Thyroid gland (tissue), 4 donors: ENCODE measurements around the gene SPEG. TPM values are rescaled to one million over a fixed set of nuclear protein-coding genes. Genes with fewer than 3 reads are reported as not detected.

Experiments used
- DNase-seq, 2 donors: peaks; one replicate each; pipeline ENCODE4 v3.0.0-alpha.2; 2019
- H3K27ac ChIP-seq, 3 donors: fragments of 200-600 bp; sonication (generic); 1 replicate in 2 of 3; 2 replicates in 1 of 3; pipeline ENCODE4 v1.5.1; 2016 to 2019; ENCODE audit warnings: mild to moderate bottlenecking in 1 of 3, moderate library complexity in 1 of 3
- H3K27me3 ChIP-seq: fragments of 200-600 bp; sonication (generic); one replicate; pipeline ENCODE4 v1.5.1; 2019
- H3K36me3 ChIP-seq, 2 donors: fragments of 200-600 bp; sonication (generic); one replicate each; pipeline ENCODE4 v1.5.1; 2016 to 2019
- H3K4me1 ChIP-seq, 2 donors: fragments of 200-600 bp; sonication (generic); one replicate each; pipeline ENCODE4 v1.5.1; 2017 to 2019
- H3K4me3 ChIP-seq, 3 donors: fragments of 200-600 bp; sonication (generic); replicated peaks in 1 of 3; 1 replicate in 2 of 3; 2 replicates in 1 of 3; pipeline ENCODE4 v1.5.1; 2016; ENCODE audit warnings: mild to moderate bottlenecking in 1 of 3
- H3K9me3 ChIP-seq: fragments of 200-600 bp; sonication (generic); one replicate; pipeline ENCODE4 v1.5.1; 2017
- POLR2A ChIP-seq, 2 donors: fragments of 450-650 bp; IDR thresholded peaks; one replicate each; pipeline ENCODE4 v1.6.1; 2017; ENCODE audit warnings: antibody characterized with exemption in 2 of 2, mild to moderate bottlenecking in 2 of 2, moderate library complexity in 1 of 2
- WGBS, 2 donors: methylation state at CpG; one replicate each; pipeline ENCODE4 v1.1.5; 2017; 5-methylcytosine and 5-hydroxymethylcytosine counted together
- intact Hi-C: fragments of 100-400 bp; cut with DNase I; formaldehyde crosslinking; loops from one replicate; pipeline ENCODE4 v1.15.1; 2023
- total RNA-seq, 4 donors: library from RNA; depleted of rRNA; stranded (reverse); fragments of >200 nt; gene quantifications; one replicate each; pipeline ENCODE4 v1.2.3, GENCODE V29; 2016
- TF ChIP-seq, protein P1 (sequence below), 6 experiments: fragments of 200-600 bp in 3 of 6; fragments of 450-650 bp in 3 of 6; sonication (generic) in 3 of 6; IDR thresholded peaks; one replicate each; pipeline ENCODE4 v1.5.1; 2016 to 2019; ENCODE audit warnings: antibody characterized with exemption in 6 of 6, mild to moderate bottlenecking in 2 of 6, inconsistent platforms in 1 of 6, moderate library complexity in 1 of 6

The SPEG gene
- total RNA-seq, 4 donors from 2014 or later: 1.9 to 3.5 (median 3.3) TPM

DNA sequence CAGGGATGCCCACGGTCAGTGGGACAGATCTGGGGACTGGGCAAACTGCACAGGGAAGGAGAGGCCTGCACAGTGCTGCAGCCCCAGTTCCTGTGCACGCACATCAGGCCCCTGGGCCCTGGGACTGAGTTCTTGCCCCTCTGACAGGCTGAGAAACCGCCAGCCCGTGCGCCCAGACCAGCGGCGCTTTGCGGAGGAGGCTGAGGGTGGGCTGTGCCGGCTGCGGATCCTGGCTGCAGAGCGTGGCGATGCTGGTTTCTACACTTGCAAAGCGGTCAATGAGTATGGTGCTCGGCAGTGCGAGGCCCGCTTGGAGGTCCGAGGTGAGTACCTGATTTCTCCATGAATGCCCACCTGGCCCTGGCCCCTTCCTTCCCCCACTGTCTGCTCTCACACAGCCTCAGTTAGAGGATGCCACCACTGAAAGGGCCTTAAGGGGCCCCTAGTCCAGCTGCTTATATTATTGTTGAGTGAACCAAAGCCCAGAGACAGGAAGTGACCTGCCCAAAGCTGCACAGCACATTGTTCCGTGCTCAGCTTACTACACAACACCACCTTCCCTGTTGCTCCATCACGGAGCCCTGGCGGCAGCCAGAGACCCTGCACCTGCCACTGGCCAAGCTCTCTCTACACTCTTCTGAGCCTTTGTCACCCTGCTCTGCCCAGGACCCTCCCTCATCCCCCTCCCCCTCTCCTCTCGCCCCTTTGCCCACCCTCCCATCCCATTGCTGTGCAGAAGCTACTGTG, 29.8 kb downstream of the SPEG start:
- no peak overlapping the region for H3K27ac ChIP-seq
- DNase-seq: no peak
- no peak for TF ChIP-seq POLR2A (IDR thresholded peaks at IDR 0.05)
- TF ChIP-seq, protein P1, sequence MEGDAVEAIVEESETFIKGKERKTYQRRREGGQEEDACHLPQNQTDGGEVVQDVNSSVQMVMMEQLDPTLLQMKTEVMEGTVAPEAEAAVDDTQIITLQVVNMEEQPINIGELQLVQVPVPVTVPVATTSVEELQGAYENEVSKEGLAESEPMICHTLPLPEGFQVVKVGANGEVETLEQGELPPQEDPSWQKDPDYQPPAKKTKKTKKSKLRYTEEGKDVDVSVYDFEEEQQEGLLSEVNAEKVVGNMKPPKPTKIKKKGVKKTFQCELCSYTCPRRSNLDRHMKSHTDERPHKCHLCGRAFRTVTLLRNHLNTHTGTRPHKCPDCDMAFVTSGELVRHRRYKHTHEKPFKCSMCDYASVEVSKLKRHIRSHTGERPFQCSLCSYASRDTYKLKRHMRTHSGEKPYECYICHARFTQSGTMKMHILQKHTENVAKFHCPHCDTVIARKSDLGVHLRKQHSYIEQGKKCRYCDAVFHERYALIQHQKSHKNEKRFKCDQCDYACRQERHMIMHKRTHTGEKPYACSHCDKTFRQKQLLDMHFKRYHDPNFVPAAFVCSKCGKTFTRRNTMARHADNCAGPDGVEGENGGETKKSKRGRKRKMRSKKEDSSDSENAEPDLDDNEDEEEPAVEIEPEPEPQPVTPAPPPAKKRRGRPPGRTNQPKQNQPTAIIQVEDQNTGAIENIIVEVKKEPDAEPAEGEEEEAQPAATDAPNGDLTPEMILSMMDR (IDR thresholded peaks at IDR 0.05): no peak
- intact Hi-C loops: no loop called here
- H3K9me3 ChIP-seq: no peaks in the 10 kb centered on the region
- H3K36me3 ChIP-seq: no peaks in the 10 kb centered on the region
- peaks cover 7 to 16% of the 10 kb centered on the region in 2 donors for H3K4me1 ChIP-seq
- no peaks in the 10 kb centered on the region for H3K27me3 ChIP-seq
- no peak overlapping the region for H3K4me3 ChIP-seq
- WGBS, 2 donors: 93 to 94% methylated on average over 18 to 21 of the region's 21 CpGs

- intact Hi-C loops: no loop called here
- Histone ChIP-seq H3K27me3 (no peaks in the 10 kb centered on the region), H3K36me3 (no peaks in the 10 kb centered on the region), H3K4me3 (no peak overlapping the region), H3K9me3 (no peaks in the 10 kb centered on the region), H3K27ac (no peak overlapping the region), H3K4me1 (peaks cover 0 to 2% of the 10 kb centered on the region in 2 donors)
- WGBS, 2 donors: 85 to 88% methylated on average over 44 to 46 of the region's 47 CpGs
- TF ChIP-seq, protein P1 (IDR thresholded peaks at IDR 0.05): no peak
- TF ChIP-seq POLR2A (IDR thresholded peaks at IDR 0.05): no peak
- no peak for DNase-seq
These were observed 31.3 kb downstream of the SPEG start for GRCh38 chr2:219465659-219466561.

- Histone ChIP-seq H3K4me1 (no peaks in the 10 kb centered on the region), H3K27ac (no peak overlapping the region), H3K4me3 (no peak overlapping the region), H3K9me3 (no peaks in the 10 kb centered on the region), H3K27me3 (no peaks in the 10 kb centered on the region), H3K36me3 (no peaks in the 10 kb centered on the region)
- intact Hi-C loops: no loop called here
- no peak for TF ChIP-seq POLR2A (IDR thresholded peaks at IDR 0.05)
- TF ChIP-seq, protein P1 (IDR thresholded peaks at IDR 0.05): no peak
- DNase-seq: no peak
- WGBS, 2 donors: 84 to 85% methylated on average over 20 to 28 of the region's 28 CpGs
These were observed 32.4 kb downstream of the SPEG start for GRCh38 chr2:219466816-219467735.

DNA sequence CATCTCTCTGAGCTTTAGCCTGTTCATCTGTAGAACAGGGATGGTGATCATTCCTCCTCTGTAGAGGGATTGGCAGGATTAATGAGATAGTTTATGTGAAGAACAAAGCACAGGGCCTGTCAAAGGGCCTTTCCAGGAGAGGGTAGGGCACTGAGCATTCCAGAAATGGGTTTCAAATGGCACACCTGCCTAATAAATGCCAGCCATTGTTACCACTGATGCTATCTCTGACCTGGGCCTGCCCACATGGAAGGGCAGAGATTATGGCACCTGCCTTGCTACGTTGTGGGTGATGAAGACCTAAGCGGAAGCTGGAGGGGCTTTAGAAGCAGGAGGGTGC, 33.1 kb downstream of the SPEG start:
- H3K36me3 ChIP-seq: no peaks in the 10 kb centered on the region
- no peak overlapping the region for H3K27ac ChIP-seq
- TF ChIP-seq, protein P1 (IDR thresholded peaks at IDR 0.05): no peak
- TF ChIP-seq POLR2A (IDR thresholded peaks at IDR 0.05): no peak
- no peak overlapping the region for H3K4me3 ChIP-seq
- intact Hi-C loops: no loop called here
- H3K9me3 ChIP-seq: no peaks in the 10 kb centered on the region
- no peak for DNase-seq
- H3K4me1 ChIP-seq: no peaks in the 10 kb centered on the region
- 94 to 97% methylated on average over 2 of the region's 2 CpGs for WGBS, 2 donors
- H3K27me3 ChIP-seq: no peaks in the 10 kb centered on the region
